Muscle of leg (tissue), 11 donors: ENCODE results near the gene SCN11A. TPM values are rescaled to one million over a fixed set of nuclear protein-coding genes. Genes with fewer than 3 reads are reported as not detected.

ENCODE experiments used
- DNase-seq: peaks from one replicate; pipeline ENCODE4 v3.0.0; 2013
- H3K27ac ChIP-seq: one replicate; pipeline ENCODE4 v1.5.1; 2013; ENCODE audit warnings: mild to moderate bottlenecking, low read length, control low read depth
- H3K27me3 ChIP-seq: one replicate; pipeline ENCODE4 v1.6.1; 2013; ENCODE audit warnings: low read length; ENCODE audit not compliant: control insufficient read depth, insufficient read depth
- H3K36me3 ChIP-seq: one replicate; pipeline ENCODE4 v1.6.1; 2013; ENCODE audit warnings: low read length; ENCODE audit not compliant: control insufficient read depth, insufficient read depth
- H3K4me1 ChIP-seq: one replicate; pipeline ENCODE4 v1.6.1; 2013; ENCODE audit warnings: low read length; ENCODE audit not compliant: control insufficient read depth, insufficient read depth
- H3K4me3 ChIP-seq: one replicate; pipeline ENCODE4 v1.5.1; 2013; ENCODE audit warnings: low read length, control low read depth
- H3K9me3 ChIP-seq: replicated peaks from 2 replicates; pipeline ENCODE4 v1.6.1; 2013; ENCODE audit warnings: low read depth, low read length; ENCODE audit not compliant: control insufficient read depth
- WGBS: methylation state at CpG from one replicate; pipeline ENCODE4 v1.1.5; 2013; ENCODE audit warnings: missing lambda C conversion rate; ENCODE audit not compliant: insufficient coverage; 5-methylcytosine and 5-hydroxymethylcytosine counted together
- polyA plus RNA-seq, 8 donors: library from polyadenylated mRNA; unstranded; fragments of 120-200 nt; gene quantifications; one replicate each; pipeline versions ENCODE4 v1.2.1 to v1.2.3, GENCODE V29; 2013; ENCODE audit warnings: inconsistent platforms in 1 of 8, low replicate concordance in 1 of 8; ENCODE audit not compliant: insufficient read length in 8 of 8, insufficient read depth in 1 of 8
- total RNA-seq: library from RNA; stranded (reverse); fragments of 120-200 nt; gene quantifications from one replicate; pipeline ENCODE4 v1.2.4, GENCODE V29; 2013

Gene SCN11A
- total and polyA plus RNA-seq, 9 donors, result 0.91 to 2.9 (median 1.8) TPM

GRCh38 chr3:39013289-39013688 is 38.5 kb downstream of the SCN11A start:
- Histone ChIP-seq H3K27me3 (no peaks in the 10 kb centered on the region), H3K27ac (no peak overlapping the region), H3K36me3 (no peaks in the 10 kb centered on the region), H3K9me3 (no peaks in the 10 kb centered on the region), H3K4me1 (no peaks in the 10 kb centered on the region), H3K4me3 (no peak overlapping the region)
- peak; percentile 37 for DNase-seq
- WGBS, result 7% methylated on average over 2 of the region's 2 CpGs

- peak; percentile 5 for DNase-seq
- H3K27ac ChIP-seq, result no peak overlapping the region
- no peaks in the 10 kb centered on the region for H3K27me3 ChIP-seq
- H3K4me1 ChIP-seq, result no peaks in the 10 kb centered on the region
- WGBS, result 29% methylated on average over 1 of the region's 2 CpGs
- no peak overlapping the region for H3K4me3 ChIP-seq
- no peaks in the 10 kb centered on the region for H3K9me3 ChIP-seq
- no peaks in the 10 kb centered on the region for H3K36me3 ChIP-seq
These were observed 40.5 kb downstream of the SCN11A start for GRCh38 chr3:39011191-39011736.

- Histone ChIP-seq H3K4me3 (no peak overlapping the region), H3K27ac (no peak overlapping the region), H3K36me3 (no peaks in the 10 kb centered on the region), H3K9me3 (no peaks in the 10 kb centered on the region), H3K27me3 (no peaks in the 10 kb centered on the region), H3K4me1 (no peaks in the 10 kb centered on the region)
- DNase-seq, result no peak
- WGBS, result no CpG with 5 or more reads among the region's 2 CpGs
These were observed 46.4 kb downstream of the SCN11A start for GRCh38 chr3:39005295-39005694.

Other genes with a start within 250 kb of the SCN11A start
- gene SCN10A, start 235.7 kb downstream of the SCN11A start, total RNA-seq, result not detected
- not detected for gene SCN10A, start 235.7 kb downstream of the SCN11A start, polyA plus RNA-seq
- gene WDR48, start 72 bp upstream of the SCN11A start, total RNA-seq, result 27.7 TPM
- gene WDR48, start 72 bp upstream of the SCN11A start, polyA plus RNA-seq, result 10 to 100 TPM; 29.3 to 39.4 (median 33.6) TPM
- gene GORASP1, start 55.7 kb upstream of the SCN11A start, total RNA-seq, result 35.2 TPM
- gene GORASP1, start 55.7 kb upstream of the SCN11A start, polyA plus RNA-seq, result 10 to 100 TPM; 28.8 to 41.8 (median 33.7) TPM
- gene TTC21A, start 55.7 kb upstream of the SCN11A start, total RNA-seq, result 2.7 TPM
- gene TTC21A, start 55.7 kb upstream of the SCN11A start, polyA plus RNA-seq, result 1 to 10 TPM; 1.6 to 3.9 (median 3.2) TPM
- 4.3 TPM for gene CSRNP1, start 101.6 kb upstream of the SCN11A start, total RNA-seq
- gene CSRNP1, start 101.6 kb upstream of the SCN11A start, polyA plus RNA-seq, result 1 to 10 TPM; 3.7 to 9.3 (median 5.7) TPM
- gene XIRP1, start 140.7 kb upstream of the SCN11A start, total RNA-seq, result 79.4 TPM
- 100 to 1,000 TPM in 7 of 8 donors, 10 to 100 TPM in 1; 95.0 to 271 (median 152) TPM for gene XIRP1, start 140.7 kb upstream of the SCN11A start, polyA plus RNA-seq
- 1.5 TPM for gene CX3CR1, start 228.1 kb upstream of the SCN11A start, total RNA-seq
- 1 to 10 TPM; 2.0 to 5.7 (median 4.0) TPM for gene CX3CR1, start 228.1 kb upstream of the SCN11A start, polyA plus RNA-seq